T-helper 1 cell treated with Interleukin-12 subunit alpha and Interleukin-12 subunit beta and Interleukin-4 antibody, amounts not matched to agents 30 ng/mL and 1 ng/mL, for 36 hours (primary cell): Measurements from ENCODE around the gene XAB2. TPM values are rescaled to one million over a fixed set of nuclear protein-coding genes. Genes with fewer than 3 reads are reported as not detected.
"Not testable (repeated sequence)": the region's sequence is repeated elsewhere in the genome, so short reads cannot be mapped to it uniquely, and the experiment has no call there.

Source experiments
- intact Hi-C: fragments of 100-400 bp; cut with micrococcal nuclease; formaldehyde crosslinking; loops from one replicate; pipeline ENCODE4 v1.15.1; 2024
- total RNA-seq: library from RNA; stranded (reverse); gene quantifications from 2 replicates; pipeline ENCODE4 v1.2.3, GENCODE V29; 2022

XAB2 gene
- total RNA-seq, 1 donor from 2014 or later: 47.0 TPM

DNA sequence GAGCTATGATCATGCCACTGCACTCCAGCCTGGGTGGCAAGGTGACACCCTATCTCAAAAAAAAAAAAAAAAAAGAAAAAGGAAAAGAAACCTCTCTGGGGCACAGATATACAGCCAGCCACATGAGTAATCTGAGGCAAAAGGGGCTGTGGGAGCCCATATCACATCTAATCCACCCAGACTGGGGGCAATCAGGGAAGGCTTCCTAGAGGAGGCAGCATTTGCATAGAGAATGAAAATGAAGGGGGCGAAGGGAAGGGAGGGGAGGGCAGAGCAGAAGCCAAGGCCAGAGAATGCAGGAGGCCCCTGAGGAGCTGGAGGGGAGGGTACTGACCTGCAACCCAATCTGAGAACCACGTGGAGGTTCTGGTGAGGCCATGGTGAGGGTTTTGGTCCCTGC, 20.8 kb upstream of the XAB2 start:
- intact Hi-C loops: no loop called here

DNA sequence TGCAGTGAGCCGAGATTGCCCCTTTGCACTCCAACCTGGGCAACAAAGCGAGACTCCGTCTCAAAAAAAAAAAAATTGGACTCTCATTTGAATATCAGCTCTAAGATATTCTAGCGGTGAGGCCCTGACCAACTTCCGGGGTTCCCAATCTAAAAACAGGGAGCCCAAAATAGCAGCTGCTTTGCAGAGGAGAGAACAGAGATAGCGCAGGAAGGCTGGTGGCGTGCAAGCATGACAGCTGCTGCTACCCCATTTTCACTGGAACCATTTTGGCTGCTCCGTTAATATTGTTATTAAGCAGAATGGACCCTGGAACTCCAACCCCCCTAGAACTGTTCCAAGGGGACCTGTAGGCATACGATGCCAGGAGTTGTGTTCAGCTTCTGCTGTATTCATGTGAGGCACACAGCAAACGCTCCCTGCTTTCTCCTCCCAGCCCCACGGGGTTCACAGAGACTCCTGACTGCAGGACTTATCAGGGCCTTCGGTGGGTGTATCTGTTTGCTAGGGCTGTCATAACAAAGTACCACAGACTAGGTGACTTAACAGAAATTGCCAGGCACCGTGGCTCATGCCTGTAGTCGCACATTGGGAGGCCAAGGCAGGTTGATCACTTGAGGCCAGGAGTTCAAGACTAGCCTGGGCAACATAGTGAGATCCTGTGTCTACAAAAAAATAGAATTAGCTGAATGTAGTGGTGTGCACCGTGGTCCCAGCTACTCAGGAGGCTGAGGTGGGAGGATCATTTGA, 19.1 kb upstream of the XAB2 start:
- intact Hi-C loops: no loop called here

DNA sequence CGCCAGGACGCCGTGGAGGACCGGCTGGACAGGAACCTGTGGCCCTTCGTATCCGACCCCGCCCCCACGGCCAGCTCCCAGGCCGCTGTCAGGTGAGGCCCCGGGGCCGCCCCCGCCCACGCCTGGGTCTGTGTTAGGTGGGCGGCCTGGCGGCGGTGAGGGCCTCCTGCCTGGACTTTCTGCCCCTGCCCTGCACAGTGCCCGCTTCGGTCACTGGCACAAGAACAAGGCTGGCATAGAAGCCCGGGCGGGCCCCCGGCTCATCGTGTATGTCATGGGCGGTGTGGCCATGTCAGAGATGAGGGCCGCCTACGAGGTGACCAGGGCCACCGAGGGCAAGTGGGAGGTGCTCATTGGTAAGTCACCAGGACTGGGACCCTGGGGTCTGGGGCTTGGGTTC, 17.8 kb upstream of the XAB2 start:
- intact Hi-C loops: no loop called here

DNA sequence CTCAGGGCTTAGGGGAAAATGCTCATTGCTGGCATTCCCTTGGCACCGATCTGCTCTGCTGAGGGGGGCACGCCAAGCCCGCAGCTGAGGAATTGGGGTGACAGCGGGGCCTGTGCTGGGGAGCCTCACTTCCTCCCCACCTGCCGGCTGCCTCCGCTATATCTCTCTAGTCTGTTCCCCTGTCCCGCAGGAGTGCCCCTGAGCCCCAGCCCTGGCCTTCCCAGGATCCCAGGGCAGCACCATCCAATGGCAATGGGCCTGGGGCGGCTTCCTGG, 17.0 kb upstream of the XAB2 start:
- intact Hi-C loops: no loop called here

DNA sequence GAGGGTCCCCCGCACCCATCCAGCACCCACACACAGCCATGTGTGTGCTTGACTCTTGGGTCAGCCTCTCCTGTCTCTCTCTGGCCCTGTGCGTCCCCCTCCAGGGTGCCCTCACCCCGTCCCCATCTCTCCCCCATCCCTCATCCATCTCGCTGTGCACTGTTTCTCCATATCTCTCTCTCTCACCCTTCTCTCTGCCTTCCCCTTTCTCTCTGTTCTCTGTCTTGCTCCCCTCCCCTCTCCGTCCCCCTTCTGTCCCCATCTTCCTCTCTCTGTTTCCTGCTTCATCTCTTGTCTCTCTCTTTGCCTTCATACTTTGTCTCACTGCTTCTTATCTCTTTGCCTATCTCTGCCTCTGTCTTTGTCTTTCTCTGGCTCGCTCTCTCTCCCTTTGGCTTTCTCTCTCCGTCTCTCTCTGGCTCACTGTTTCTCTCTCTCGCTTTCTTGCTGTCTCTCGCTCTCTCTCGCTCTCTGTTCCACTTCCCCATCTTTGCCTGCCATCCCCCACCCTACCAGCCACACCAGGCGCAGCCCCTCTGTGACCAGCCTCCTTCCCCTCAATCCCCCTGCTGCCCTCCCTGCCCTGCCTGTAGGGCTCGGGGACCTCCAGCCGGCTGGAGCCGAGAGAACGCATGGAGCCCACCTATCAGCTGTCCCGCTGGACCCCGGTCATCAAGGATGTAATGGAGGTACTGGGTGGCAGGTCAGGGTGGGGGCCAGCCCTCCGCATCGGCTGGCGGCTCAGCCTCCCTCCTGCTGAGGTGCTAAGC, 16.5 kb upstream of the XAB2 start:
- intact Hi-C loops: no loop called here

DNA sequence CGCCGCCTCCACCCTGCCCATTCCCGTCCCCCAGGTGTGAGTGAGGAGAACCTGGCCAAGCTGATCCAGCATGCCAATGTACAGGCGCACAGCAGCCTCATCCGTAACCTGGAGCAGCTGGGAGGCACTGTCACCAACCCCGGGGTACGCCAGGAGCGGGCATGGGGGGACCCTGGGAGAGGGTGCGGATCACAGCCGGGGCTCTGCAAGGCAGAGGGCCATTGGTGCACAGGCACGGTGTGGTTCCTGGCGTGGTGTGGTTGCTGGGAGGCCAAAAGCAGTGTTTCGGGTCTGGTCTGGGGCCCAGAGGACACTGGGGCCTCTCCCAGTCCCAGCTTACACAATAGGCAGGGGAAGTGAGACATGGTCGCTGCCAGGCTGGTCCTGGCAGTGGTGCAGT, 15.8 kb upstream of the XAB2 start:
- intact Hi-C loops: no loop called here

DNA sequence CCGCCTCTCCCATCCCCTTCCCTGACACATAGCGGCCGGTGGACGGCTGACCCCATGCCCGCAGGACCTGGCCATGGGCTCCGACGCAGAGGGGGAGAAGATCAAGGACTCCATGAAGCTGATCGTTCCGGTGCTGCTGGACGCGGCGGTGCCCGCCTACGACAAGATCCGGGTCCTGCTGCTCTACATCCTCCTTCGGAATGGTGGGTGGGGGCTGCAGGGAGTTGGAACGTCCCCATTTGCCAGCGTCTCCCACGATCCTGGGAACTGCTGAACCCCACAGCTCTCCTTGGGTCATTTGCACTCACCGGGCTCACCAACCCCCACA, 15.2 kb upstream of the XAB2 start:
- intact Hi-C loops: no loop called here

DNA sequence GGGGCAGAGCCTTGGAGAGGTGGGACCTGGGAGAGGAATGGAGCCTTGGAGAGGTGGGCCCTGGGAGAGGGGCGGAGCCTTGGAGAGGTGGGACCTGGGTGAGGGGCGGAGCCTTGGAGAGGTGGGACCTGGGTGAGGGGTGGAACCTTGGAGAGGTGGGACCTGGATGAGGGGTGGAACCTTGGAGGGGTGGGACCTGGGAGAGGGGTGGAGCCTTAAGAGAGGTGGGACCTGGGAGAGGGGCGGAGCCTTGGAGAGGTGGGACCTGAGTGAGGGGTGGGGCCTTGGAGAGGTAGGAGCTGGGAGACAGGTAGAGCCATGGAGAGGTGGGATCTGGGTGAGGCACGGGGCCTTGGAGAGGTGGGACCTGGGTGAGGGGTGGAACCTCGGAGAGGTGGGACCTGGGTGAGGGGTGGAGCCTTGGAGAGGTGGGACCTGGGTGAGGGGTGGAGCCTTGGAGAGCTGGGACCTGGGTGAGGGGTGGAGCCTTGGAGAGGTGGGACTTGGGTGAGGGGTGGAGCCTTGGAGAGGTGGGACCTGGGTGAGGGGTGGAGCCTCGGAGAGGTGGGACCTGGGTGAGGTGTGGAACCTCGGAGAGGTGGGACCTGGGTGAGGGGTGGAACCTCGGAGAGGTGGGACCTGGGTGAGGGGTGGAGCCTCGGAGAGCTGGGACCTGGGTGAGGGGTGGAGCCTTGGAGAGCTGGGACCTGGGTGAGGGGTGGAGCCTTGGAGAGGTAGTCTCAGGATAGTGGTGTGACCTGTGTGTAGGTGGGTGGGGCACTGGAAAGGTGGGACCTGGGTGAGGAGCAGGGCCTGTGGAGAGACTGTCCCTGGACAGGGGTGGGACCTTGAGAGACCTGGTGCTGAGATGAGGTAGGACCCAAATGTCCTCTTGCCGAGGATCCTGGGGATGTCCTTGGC, 14.5 kb upstream of the XAB2 start:
- intact Hi-C loops: not testable (repeated sequence)

DNA sequence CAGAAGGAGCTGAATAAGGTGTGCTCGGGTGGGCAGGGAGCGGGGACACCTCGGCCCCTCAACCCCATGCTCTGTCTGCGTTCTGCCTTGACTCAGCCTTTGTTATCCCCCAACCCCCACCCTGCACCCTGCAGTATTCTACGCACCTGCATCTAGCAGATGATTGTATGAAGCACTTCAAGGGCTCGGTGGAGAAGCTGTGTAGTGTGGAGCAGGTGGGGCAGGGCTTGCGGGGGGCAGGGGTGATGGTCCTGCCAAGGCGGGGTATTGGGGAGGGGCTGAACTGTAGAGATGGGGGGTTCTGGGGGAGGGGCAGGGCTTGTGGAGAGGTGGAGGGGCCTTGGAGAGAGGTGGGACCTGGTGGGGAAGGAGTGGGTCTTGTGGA, 13.7 kb upstream of the XAB2 start:
- intact Hi-C loops: no loop called here

DNA sequence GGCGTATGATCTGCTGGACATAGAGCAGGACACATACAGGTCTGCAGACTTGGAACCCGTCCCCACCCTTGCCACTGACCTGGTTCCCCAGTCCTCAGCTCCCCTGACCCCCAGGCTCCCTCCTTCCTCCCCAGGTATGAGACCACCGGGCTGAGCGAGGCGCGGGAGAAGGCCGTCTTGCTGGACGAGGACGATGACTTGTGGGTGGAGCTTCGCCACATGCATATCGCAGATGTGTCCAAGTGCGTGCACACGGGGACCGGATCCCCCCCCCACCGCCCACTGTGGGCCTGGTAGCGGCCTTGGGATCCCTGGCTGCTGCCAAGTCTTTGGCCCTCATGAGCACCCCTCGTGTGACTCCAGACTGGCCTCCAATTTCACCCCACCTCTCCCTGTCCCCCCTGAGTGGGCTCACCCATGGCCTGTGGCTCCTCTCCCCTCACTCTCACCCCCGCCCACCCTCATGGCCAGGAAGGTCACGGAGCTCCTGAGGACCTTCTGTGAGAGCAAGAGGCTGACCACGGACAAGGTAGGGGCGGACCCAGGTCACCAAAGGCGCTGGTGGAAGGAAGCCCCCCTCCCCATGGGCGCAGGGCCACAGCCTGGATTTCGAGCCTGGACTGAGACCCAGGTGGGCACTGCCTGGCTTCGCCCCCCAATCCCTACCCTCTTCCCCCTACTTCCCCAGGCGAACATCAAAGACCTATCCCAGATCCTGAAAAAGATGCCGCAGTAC, 13.1 kb upstream of the XAB2 start:
- intact Hi-C loops: no loop called here

DNA sequence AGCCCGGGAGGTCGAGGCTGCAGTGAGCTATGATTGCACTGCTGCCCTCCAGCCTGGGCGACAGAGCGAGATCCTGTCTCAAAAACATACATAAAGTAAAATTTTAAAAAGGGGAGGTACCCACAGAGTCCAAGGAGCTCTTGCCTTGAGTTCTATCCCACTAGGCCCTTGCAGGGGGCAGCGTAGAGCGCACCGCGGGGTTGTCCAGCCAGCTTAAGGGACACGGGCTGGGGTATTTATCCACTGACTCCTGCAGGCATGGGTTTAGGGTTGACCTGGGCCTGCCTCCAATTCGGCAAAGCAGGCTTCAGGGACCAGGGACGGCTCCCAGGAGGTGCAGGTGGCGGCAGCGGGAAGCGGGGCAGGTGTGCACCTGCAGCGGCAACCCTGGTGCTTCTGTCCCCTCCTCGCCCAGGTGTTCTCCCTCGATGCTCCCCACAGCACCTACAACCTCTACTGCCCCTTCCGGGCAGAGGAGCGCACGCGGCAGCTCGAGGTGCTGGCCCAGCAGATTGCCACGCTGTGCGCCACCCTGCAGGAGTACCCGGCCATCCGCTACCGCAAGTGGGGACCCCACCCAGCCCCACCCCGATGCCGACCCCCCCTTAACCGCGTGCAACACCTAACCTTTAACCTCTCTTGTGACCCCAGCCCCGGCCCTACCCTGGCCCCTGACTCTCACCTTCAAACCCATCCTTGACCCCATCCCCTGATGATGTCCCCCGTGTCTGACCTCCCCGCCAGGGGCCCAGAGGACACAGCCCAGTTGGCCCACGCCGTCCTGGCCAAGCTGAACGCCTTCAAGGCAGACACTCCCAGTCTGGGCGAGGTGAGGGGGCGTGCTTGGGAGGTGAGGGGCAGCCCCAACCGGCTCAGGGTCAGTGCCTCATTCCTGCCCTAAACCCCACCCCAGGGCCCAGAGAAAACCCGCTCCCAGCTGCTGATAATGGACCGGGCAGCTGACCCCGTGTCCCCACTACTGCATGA, 12.2 kb upstream of the XAB2 start:
- intact Hi-C loops: no loop called here

DNA sequence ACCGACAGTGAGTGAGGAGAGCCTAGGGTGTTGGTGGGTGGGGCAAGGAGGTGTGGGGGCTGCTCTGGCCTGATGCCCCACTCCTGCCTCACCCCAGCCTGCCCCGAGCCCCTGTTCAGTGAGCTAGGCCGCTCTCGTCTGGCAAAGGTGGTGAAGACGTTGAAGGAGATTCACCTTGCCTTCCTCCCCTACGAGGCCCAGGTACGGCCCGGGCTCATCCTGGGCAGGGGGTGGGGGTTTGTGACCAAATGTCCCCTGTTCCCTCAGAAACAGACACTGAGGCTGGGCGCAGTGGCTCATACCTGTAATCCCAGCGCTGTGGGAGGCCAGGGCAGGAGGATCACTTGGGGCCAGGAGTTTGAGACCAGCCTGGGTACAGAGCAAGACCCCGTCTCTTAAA, 11.5 kb upstream of the XAB2 start:
- intact Hi-C loops: no loop called here

DNA sequence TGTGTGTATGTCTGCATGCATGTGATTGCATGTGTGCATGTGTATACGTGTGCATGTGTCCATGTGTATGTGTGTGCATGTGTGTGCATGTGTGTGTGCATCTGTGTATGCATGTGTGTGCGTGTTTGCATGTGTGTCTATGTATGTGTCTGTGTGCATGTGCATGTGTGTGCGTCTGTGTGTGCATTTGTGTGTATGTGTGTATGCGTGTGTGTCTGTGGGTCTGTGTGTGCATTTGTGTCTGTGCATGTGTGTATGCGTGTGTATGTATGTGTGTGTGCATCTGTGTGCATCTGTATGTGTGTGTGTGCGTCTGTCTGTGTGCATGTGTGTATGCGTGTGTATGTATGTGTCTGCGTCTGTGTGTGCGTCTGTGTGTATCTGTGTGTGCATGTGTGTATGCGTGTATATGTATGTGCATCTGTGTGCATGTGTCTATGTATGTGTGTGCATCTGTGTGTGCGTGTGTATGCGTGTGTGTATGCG, 10.6 kb upstream of the XAB2 start:
- intact Hi-C loops: no loop called here

DNA sequence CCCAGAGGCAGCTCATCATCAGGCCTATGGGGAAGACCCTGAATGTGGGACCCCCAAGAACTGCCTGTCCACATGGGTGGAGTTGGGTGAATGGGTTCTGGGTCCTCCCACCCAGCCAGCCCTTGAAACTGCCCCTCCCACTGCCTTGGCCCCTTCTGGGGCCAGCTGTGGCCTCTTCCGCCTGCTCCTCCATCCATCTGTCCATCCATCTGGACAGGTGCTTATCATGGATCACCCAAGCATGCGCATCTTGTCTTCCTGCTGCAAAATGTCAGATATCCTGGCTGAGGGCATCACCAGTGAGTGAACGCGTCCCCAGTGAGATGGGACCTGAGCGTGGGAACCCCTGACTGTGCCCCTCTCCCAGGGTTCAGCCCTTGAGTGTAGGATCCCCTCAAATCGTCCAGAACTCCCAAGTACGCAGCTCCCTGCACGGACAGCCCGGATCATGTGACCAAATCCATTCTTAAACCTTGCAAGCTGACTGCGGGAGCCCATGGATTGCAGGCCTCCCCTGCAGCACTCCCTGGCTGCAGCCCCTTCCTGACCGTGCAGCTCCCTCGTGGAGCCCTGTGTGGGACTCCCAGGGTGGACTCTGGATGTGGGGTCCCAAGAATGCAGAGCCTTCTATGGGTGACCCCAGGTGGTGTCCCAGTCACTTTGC, 9.6 kb upstream of the XAB2 start:
- intact Hi-C loops: no loop called here

DNA sequence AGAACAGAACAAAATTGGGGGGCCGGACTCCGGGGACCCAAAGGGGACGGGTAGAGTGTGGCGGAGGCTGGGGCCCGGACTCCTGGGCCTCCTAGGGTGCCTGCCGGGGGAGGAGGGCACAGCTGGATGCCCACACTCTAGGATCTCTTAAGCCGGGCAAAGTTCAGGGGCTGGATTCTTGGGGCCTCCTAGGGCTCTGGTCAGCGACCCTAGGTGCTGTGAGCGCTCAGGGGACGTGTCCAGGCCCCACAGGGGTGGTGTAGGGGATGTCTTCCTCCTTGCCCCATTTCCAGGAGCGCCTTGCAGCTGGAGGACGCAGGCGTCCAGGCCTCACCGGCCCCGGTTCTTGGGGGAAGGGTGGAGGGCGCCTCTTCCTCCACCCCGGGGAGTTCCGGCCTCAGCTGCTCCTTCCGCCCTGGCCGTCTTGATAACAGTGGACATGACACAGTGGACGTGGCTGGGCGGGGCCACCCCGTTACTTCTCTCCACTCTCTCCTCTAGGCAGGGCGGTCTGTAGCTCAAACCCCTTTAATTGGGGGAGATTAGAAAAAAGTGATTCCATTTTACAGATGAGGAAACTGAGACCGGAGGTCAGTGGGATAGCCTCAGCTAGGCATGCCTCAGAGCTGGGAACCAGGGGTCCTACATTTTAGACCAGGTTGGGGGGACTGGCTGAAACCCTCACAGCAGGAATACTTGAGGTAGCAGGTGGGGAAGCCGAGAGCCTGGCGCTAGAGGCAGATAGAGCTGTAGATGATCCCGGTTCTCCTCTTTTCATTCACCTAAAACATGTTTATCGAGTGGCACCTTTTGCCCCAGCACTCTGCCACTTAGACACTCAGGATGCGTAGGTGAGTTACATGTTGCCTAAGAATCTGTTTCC, 8.3 kb upstream of the XAB2 start:
- intact Hi-C loops: loop anchor here (1.0 kb wide), 3 partner anchors 8 to 192 kb away; partner anchors contain the start of genes PET100 and XAB2

DNA sequence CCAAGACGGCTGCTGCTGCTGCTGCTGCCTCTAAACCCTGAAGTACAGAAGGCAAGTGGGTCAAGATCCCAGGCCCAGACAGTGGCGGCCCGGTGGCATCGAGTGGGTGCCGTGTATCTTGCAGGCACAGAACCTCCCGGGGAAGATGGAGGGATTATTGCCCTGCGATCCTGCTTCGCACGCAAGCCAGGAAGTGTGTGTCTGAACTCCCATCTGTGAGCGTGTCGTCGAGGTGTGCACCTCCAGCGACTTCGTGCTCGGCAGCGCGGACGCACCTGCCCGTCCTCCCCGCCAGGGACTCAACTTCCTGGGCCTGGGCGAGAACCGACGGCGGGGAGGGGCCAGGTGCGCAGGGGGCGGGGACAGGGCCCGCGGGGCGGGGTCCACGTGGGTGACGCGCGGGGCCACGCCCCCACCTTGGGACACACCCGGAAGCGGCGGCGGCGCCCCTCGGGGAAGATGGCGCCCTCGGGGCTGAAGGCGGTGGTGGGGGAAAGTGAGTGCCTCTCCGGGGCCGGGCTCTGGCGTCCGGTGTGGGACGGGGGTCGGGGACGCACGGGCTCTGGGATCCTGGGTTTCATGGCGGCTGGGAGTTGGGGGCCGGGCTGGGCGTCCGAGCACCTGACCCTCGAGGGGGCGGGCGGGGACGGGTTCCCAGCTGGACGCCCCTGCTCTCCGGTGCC, 7.5 kb upstream of the XAB2 start, which contains the start of gene STXBP2:
Gene STXBP2 (plus strand): TSS at position 420 of the 683 bp plus-strand sequence. CDS start 40 bp downstream, at position 460.
- intact Hi-C loops: loop anchor here (1.0 kb wide), 3 partner anchors 8 to 192 kb away; partner anchors contain the start of genes PET100 and XAB2

DNA sequence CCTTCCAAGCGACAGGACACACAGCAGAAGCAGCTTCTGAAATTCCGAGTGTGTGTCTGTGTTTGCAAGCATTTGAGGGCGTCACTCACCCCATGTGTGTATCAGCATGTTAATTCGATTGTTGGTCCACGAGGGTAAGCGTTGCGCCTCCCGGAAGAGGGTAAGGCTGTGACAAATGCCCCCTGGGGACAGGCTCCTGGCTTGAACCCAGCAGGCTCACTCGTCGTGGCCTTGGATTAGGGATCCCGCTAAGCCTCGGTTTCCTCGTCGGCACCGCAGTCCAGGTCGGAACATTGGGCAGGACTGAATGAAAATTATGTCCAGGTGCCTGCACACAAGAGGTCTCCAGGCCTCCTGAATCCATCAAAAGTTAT, 7.0 kb upstream of the XAB2 start:
- intact Hi-C loops: no loop called here

DNA sequence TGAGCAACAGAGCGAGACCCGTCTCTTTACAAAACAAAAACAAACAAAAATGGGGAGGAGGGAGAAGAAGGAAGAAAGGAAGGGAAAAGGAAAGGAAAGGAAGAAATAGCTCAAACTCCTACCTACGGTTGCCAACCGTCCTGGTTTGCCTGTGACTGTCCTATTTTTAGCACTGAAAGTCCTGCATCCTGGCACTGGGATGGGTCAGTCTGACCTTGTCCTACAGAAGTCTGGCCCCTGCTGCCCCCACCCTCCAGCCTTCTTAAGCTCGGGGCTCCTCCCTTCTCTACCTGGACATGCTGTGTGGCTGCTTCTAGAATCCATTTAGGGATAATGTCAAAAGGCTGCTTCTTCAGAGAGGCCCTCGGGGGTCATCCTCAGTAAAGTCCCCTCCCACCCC, 6.3 kb upstream of the XAB2 start:
- intact Hi-C loops: no loop called here
